K562 (cell line): Measurements from ENCODE around the gene UQCRH. TPM values are rescaled to one million over a fixed set of nuclear protein-coding genes. Genes with fewer than 3 reads are reported as not detected.
A peak's percentile ranks its signal among the peaks of the same experiment; 100 is the strongest.

ENCODE experiments used
- ATAC-seq: fragments of 200-7000 bp; cut with Tn5 transposase; 3 replicates; pipeline ENCODE4 v1.9.1; 2020; ENCODE audit warnings: moderate library complexity
- BruUV-seq: library from RNA; stranded (reverse); fragments of 400-500 nt; replicated peaks from 2 replicates; lab custom pipeline; 2021; lab: Mats Ljungman, UMichigan
- CTCF ChIA-PET: fragments of 300-600 bp; formaldehyde crosslinking; extraction: SDS; loops from one replicate; lab custom pipeline; 2021; ENCODE audit warnings: low intra/inter-chr PET ratio; lab: Yijun Ruan, JAX
- POLR2A ChIA-PET: fragments of 300-600, 350-650 bp; sonication (Branson Sonifier 250); formaldehyde crosslinking; extraction: SDS; loops from one replicate; lab custom pipeline; 2021; ENCODE audit warnings: antibody characterized with exemption, inconsistent platforms; lab: Yijun Ruan, JAX
- DNase-seq, 4 experiments: peaks; one replicate each; pipeline versions ENCODE4 v3.0.0 to v3.0.0-alpha.2; 2011 to 2018; ENCODE audit warnings: low spot score in 3 of 4, mixed read lengths in 3 of 4; ENCODE audit errors: extremely low read depth in 1 of 4
- FAIRE-seq: peaks from 2 replicates; lab custom pipeline; 2011; peaks lifted over from hg19 to GRCh38; lab: Jason Lieb, UNC
- H2AFZ ChIP-seq: 2 replicates; pipeline ENCODE4 v1.6.0; 2011; ENCODE audit warnings: low read depth, low read length, control low read depth, inconsistent platforms
- H3K27ac ChIP-seq: fragments of 200-600 bp; 3 replicates; pipeline ENCODE4 v1.8.0; 2011; ENCODE audit warnings: low read depth, mild to moderate bottlenecking, control low read depth, inconsistent platforms, low read length, moderate library complexity, mixed read lengths; ENCODE audit errors: extremely low read depth
- H3K27me3 ChIP-seq, 2 experiments: fragments of 300-600 bp in 1 of 2; 2 replicates in 1 of 2; 3 replicates in 1 of 2; pipeline versions ENCODE4 v1.6.0 to v1.8.0; 2011; ENCODE audit warnings: inconsistent platforms in 2 of 2, low read length in 2 of 2, mild to moderate bottlenecking in 1 of 2, mixed read lengths in 1 of 2, moderate library complexity in 1 of 2; ENCODE audit not compliant: control insufficient read depth in 2 of 2, insufficient read depth in 2 of 2
- H3K36me3 ChIP-seq: fragments of 300-600 bp; 3 replicates; pipeline ENCODE4 v1.8.0; 2011; ENCODE audit warnings: mild to moderate bottlenecking, low read length, inconsistent platforms; ENCODE audit not compliant: control insufficient read depth, insufficient read depth
- H3K4me1 ChIP-seq, 2 experiments: fragments of 200-600 bp in 1 of 2; replicated peaks in 1 of 2; 2 replicates in 1 of 2; 3 replicates in 1 of 2; pipeline versions ENCODE4 v1.5.1 to v1.8.0; 2011; ENCODE audit warnings: inconsistent platforms in 2 of 2, low read length in 2 of 2, mild to moderate bottlenecking in 1 of 2, mixed read lengths in 1 of 2, moderate library complexity in 1 of 2; ENCODE audit not compliant: control insufficient read depth in 2 of 2, insufficient read depth in 2 of 2
- H3K4me2 ChIP-seq: 2 replicates; pipeline ENCODE4 v1.6.1; 2011; ENCODE audit warnings: low read length, control low read depth, inconsistent platforms, mixed read lengths; ENCODE audit not compliant: insufficient read depth
- H3K4me3 ChIP-seq: fragments of 200-600 bp; sonication (generic), shearing (Covaris generic); 2 replicates; pipeline ENCODE4 v1.5.1; 2016; ENCODE audit warnings: control low read depth, inconsistent platforms
- H3K79me2 ChIP-seq: fragments of 200-600 bp; 3 replicates; pipeline ENCODE4 v1.8.0; 2011; ENCODE audit warnings: low read length, inconsistent platforms; ENCODE audit not compliant: control insufficient read depth, insufficient read depth
- H3K9ac ChIP-seq, 2 experiments: 2 replicates each; pipeline versions ENCODE4 v1.6.0 to v1.6.1; 2011; ENCODE audit warnings: low read depth in 2 of 2, low read length in 2 of 2, control low read depth in 1 of 2, inconsistent platforms in 1 of 2, mild to moderate bottlenecking in 1 of 2, mixed read lengths in 1 of 2; ENCODE audit not compliant: insufficient read depth in 1 of 2
- H3K9me1 ChIP-seq: one replicate; pipeline ENCODE4 v1.6.0; 2011; ENCODE audit warnings: inconsistent platforms, mild to moderate bottlenecking, low read length, moderate library complexity; ENCODE audit not compliant: control insufficient read depth, insufficient read depth
- H3K9me3 ChIP-seq: replicated peaks from 2 replicates; pipeline ENCODE4 v1.5.1; 2011; ENCODE audit warnings: low read depth, low read length, inconsistent platforms; ENCODE audit not compliant: control insufficient read depth, insufficient read depth
- H4K20me1 ChIP-seq: replicated peaks from 2 replicates; pipeline ENCODE4 v1.6.1; 2011; ENCODE audit warnings: low read length, inconsistent platforms, mixed read lengths; ENCODE audit not compliant: control insufficient read depth, insufficient read depth
- E2F1 ChIP-seq: sonication (generic); formaldehyde crosslinking; IDR thresholded peaks from 2 replicates; pipeline ENCODE4 v1.8.1; 2023; ENCODE audit warnings: mild to moderate bottlenecking, missing genetic modification reagents, moderate library complexity
- E2F4 ChIP-seq: sonication (generic); formaldehyde crosslinking; IDR thresholded peaks from 2 replicates; pipeline ENCODE4 v1.8.0; 2022; ENCODE audit warnings: mild to moderate bottlenecking, low read depth, missing genetic modification reagents
- EHMT2 ChIP-seq: fragments of 450-650 bp; IDR thresholded peaks from 2 replicates; pipeline ENCODE4 v1.6.1; 2018; ENCODE audit warnings: antibody characterized with exemption
- ELF1 ChIP-seq: fragments of 200-800 bp; sonication (Bioruptor generic); IDR thresholded peaks from 2 replicates; pipeline ENCODE4 v1.6.1; 2016; ENCODE audit warnings: missing genetic modification characterization, missing compliant biosample characterization
- FOXK2 ChIP-seq, 2 experiments: fragments of 450-650 bp; IDR thresholded peaks in 1 of 2; conservative IDR thresholded peaks in 1 of 2; 2 replicates each; pipeline ENCODE4 v1.6.1; 2016; ENCODE audit warnings: low read depth in 2 of 2, mild to moderate bottlenecking in 1 of 2
- HLTF ChIP-seq: fragments of 450-650 bp; IDR thresholded peaks from 2 replicates; pipeline ENCODE4 v1.6.1; 2016
- MEF2D ChIP-seq: conservative IDR thresholded peaks from 2 replicates; pipeline ENCODE4 v1.6.1; 2016; ENCODE audit warnings: low read depth, missing genetic modification characterization, missing compliant biosample characterization
- NFYB ChIP-seq: IDR thresholded peaks from 2 replicates; pipeline ENCODE4 v1.6.1; 2011; ENCODE audit warnings: mild to moderate bottlenecking, moderate library complexity; ENCODE audit not compliant: insufficient read length; ENCODE audit errors: extremely low read depth
- POLR2A ChIP-seq: fragments of 450-650 bp; conservative IDR thresholded peaks from 2 replicates; pipeline ENCODE4 v1.6.1; 2016
- POLR2G ChIP-seq: fragments of 200-400 bp; formaldehyde crosslinking; IDR thresholded peaks from 2 replicates; pipeline ENCODE4 v1.6.1; 2017; ENCODE audit warnings: low read depth, mild to moderate bottlenecking, antibody characterized with exemption, low read length, moderate library complexity
- POLR3G ChIP-seq: IDR thresholded peaks from 2 replicates; pipeline ENCODE4 v1.6.1; 2011; ENCODE audit not compliant: insufficient read length, insufficient replicate concordance; ENCODE audit errors: extremely low read depth
- RBBP5 ChIP-seq: fragments of 200-600 bp; sonication (generic); IDR thresholded peaks from 2 replicates; pipeline ENCODE4 v1.6.1; 2012; ENCODE audit warnings: borderline replicate concordance, mild to moderate bottlenecking, low read length, control low read depth, inconsistent platforms; ENCODE audit not compliant: insufficient read depth, poor library complexity, severe bottlenecking
- RBM25 ChIP-seq: fragments of 200-400 bp; formaldehyde crosslinking; IDR thresholded peaks from 2 replicates; pipeline ENCODE4 v1.6.1; 2018; ENCODE audit warnings: low read length, low read depth, moderate library complexity; ENCODE audit not compliant: severe bottlenecking
- SRSF3 ChIP-seq: fragments of 200-400 bp; formaldehyde crosslinking; IDR thresholded peaks from 2 replicates; pipeline ENCODE4 v1.6.1; 2016; ENCODE audit warnings: mild to moderate bottlenecking, low read length, moderate library complexity; ENCODE audit not compliant: insufficient read depth
- SUPT5H ChIP-seq: fragments of 450-650 bp; IDR thresholded peaks from 2 replicates; pipeline ENCODE4 v1.6.1; 2016
- TFAM ChIP-seq: fragments of 250-450 bp; sonication (Bioruptor Pico); conservative IDR thresholded peaks from 2 replicates; pipeline ENCODE4 v1.5.0; 2021; ENCODE audit warnings: mild to moderate bottlenecking, moderate library complexity
- THAP12 ChIP-seq: fragments of 250-450 bp; sonication (Bioruptor Pico); IDR thresholded peaks from 2 replicates; pipeline ENCODE4 v1.9.0; 2021; ENCODE audit warnings: mild to moderate bottlenecking, inconsistent platforms
- WHSC1 ChIP-seq: IDR thresholded peaks from one replicate; pipeline ENCODE4 v1.6.1; 2012; ENCODE audit warnings: low read length, control low read depth, inconsistent platforms
- ZBTB1 ChIP-seq: sonication (generic); formaldehyde crosslinking; IDR thresholded peaks from 2 replicates; pipeline ENCODE4 v1.8.1; 2023; ENCODE audit warnings: missing genetic modification reagents, low read depth, mild to moderate bottlenecking, borderline replicate concordance
- ZNF780A ChIP-seq: fragments of 250-450 bp; sonication (Bioruptor Pico); IDR thresholded peaks from 2 replicates; pipeline ENCODE4 v1.5.0; 2021; ENCODE audit warnings: mild to moderate bottlenecking
- WGBS: fragments of 100-300 bp; shearing (Covaris generic); methylation state at CpG from one replicate; pipeline ENCODE4 v1.1.6; 2016; ENCODE audit warnings: low coverage, mixed read lengths; ENCODE audit not compliant: insufficient coverage; ENCODE audit errors: missing lambda C conversion rate; 5-methylcytosine and 5-hydroxymethylcytosine counted together
- in situ Hi-C: fragments of 300-500 bp; cut with MboI; formaldehyde crosslinking; loops from 4 replicates; pipeline ENCODE4 v1.15.0; 2018; ENCODE audit warnings: inconsistent platforms, mixed read lengths
- intact Hi-C: fragments of 100-400 bp; cut with micrococcal nuclease; formaldehyde crosslinking; loops from 2 replicates; pipeline ENCODE4 v1.14.2; 2022
- polyA plus RNA-seq, 8 experiments: library from polyadenylated mRNA; depleted of rRNA in 4 of 8; stranded (reverse) in 5 of 8; unstranded in 3 of 8; fragments of >200 nt; fragmentation: Nextera tagmentation in 2 of 8; fragmentation: Illumina TruSeq in 1 of 8; extraction: Ambion mirVana in 2 of 8; extraction: Trizol in 1 of 8; gene quantifications; 2 replicates each; pipeline versions ENCODE4 v1.2.1 to v1.2.3, GENCODE V29; 2011 to 2014; ENCODE audit warnings: inconsistent platforms in 1 of 8, missing spikeins in 1 of 8
- total RNA-seq, 7 experiments: library from RNA; depleted of rRNA in 6 of 7; stranded (reverse); fragments of >200 nt in 6 of 7; fragmentation: Illumina TruSeq in 2 of 7; extraction: Trizol in 2 of 7; gene quantifications; 2 replicates each; pipeline versions ENCODE4 v1.2.1 to v1.2.3, GENCODE V29; 2011 to 2021; ENCODE audit warnings: low replicate concordance in 1 of 7

The UQCRH gene
- total and polyA plus RNA-seq, 9 of the 15 experiments (the other 6 are each of a cell fraction or from before 2014, with no cell fraction given), result 1,267 to 5,184 (median 2,410) TPM

DNA sequence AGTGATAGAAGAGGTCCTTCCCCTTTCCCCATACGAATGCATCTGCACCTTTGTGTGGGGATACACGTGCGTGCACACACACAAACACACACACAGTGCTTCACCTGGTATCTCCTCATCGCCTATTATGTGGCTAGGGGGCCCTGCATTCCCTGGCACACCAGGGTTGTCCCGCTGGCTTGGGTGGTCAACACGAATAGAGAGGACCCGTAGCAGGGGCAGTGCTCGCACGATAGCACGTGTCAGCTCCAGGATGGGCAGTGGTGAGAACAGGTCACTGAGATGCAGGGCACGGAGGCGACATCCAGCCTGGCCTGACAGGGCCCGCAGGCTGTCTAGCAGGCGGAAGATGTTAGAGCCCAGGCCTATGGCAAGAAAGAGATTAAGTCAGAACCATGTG lies 22.5 kb upstream of the UQCRH start:
- no peak; the same call in 2 of the 3 replicates for ATAC-seq
- 0 out of 2 replicates have a peak, but pooled peaks have one; percentile 1 for TF ChIP-seq THAP12 (CRISPR knock-in tag)
- TF ChIP-seq FOXK2 (conservative IDR thresholded peaks at IDR 0.05 in 1 of 2, IDR thresholded peaks at IDR 0.05 in 1 of 2; ENCODE audit: low read depth in 2 of 2), result no peak
- TF ChIP-seq E2F4 (CRISPR knock-in tag), result no peak
- no peak for TF ChIP-seq ZNF780A
- no peak for TF ChIP-seq E2F1 (CRISPR knock-in tag)
- no peak for TF ChIP-seq ZBTB1 (CRISPR knock-in tag)
- TF ChIP-seq NFYB, result no peak
- TF ChIP-seq RBM25, result no peak
- TF ChIP-seq SUPT5H, result peak; percentile 69
- TF ChIP-seq RBBP5, result peak; percentile 17
- no peak for TF ChIP-seq SRSF3
- TF ChIP-seq WHSC1, result peak; percentile 52
- TF ChIP-seq POLR3G, result no peak
- no peak for TF ChIP-seq MEF2D
- peak; percentile 61 for TF ChIP-seq POLR2A
- no peak for TF ChIP-seq ELF1 (tag)
- no peak for TF ChIP-seq EHMT2
- no peak for TF ChIP-seq TFAM (CRISPR knock-in tag)
- no peak for TF ChIP-seq HLTF
- peak; percentile 76 for TF ChIP-seq POLR2G

More for the DNA sequence above, 22.5 kb upstream of the UQCRH start:
- Histone ChIP-seq H3K9me1 (peaks cover 9% of the 10 kb centered on the region), H2AFZ (no peak overlapping the region), H3K9me3 (no peaks in the 10 kb centered on the region), H3K36me3 (peaks cover 95% of the 10 kb centered on the region), H3K27me3 (no peaks in the 10 kb centered on the region), H3K4me3 (no peak overlapping the region), H3K27ac (no peak overlapping the region), H3K9ac (peak overlapping the region in 1 of 2 experiments; percentile 67; a peak in 1 of 4 replicates), H3K4me1 (peaks cover 20 to 27% of the 10 kb centered on the region in 2 experiments; a peak in 4 of 5 replicates), H3K79me2 (no peaks in the 10 kb centered on the region), H3K4me2 (no peak overlapping the region), H4K20me1 (no peaks in the 10 kb centered on the region)
- WGBS, result 93% methylated on average over 13 of the region's 14 CpGs
- ChIA-PET CTCF (no interaction called here), POLR2A (interaction anchor here (0.6 to 22.6 kb wide), 8 partner anchors 0 to 66 kb away, joined by 3 to 410 read pairs (median 4); no protein-coding TSS in a partner anchor)
- intact Hi-C loops (loop anchor here (10.0 kb wide), 1 partner anchor 64 kb away; the partner anchor contains the start of gene NSUN4), in situ Hi-C loops (no loop called here)
- BruUV-seq, result no TSS peak
- DNase-seq (no peak), FAIRE-seq (no peak)
